ENCODE results near the gene PGS1. TPM values are rescaled to one million over a fixed set of nuclear protein-coding genes. Genes with fewer than 3 reads are reported as not detected.
A peak's percentile ranks its signal among the peaks of the same experiment; 100 is the strongest.

Gene PGS1
- total RNA-seq, 1 donor = 35.4 TPM

GRCh38 chr17:78347453-78347852 lies 31.0 kb upstream of the PGS1 start:
- H3K4me3 ChIP-seq (ENCODE audit: low read depth, low read length) = no peak overlapping the region
- no peak for DNase-seq (ENCODE audit: low read depth)
- no peak for TF ChIP-seq CTCF (IDR thresholded peaks at IDR 0.05; ENCODE audit: insufficient read depth, low read depth, low read length)

DNA sequence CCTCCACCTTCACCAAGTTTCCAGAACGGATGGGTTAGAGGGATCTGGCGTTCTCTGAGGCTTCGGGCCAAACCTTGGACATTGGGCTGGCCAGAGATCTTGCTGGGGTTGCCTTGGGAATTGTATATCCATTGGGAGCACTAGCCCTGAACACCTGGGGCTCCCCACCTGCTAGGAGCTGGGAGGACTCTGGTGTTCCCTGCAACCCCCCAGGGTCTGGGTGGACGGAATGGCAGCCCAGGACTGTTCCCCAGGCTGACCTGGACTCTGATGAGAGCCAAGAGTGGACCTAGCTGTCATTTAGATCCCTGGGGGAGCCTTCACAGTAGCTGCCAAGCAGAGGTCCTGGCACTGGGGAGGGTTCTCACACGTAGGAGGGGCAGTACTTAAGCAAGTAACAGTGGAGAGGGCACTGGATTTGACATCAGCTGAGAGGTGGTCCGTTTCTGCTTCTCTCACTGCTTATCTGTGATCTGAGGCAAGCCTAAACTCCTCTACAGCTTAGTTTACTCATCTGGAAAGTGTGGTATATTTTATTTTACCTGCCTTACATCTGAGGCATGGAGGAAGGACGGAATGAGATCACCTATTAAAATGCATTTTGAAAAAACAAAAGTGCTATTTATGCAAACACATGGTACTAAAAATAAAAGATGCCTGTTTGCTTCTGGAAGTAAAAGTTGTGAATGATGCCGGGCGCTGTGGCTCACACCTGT lies 30.2 kb upstream of the PGS1 start:
- no peak overlapping the region for H3K4me3 ChIP-seq (ENCODE audit: low read depth, low read length)
- no peak for DNase-seq (ENCODE audit: low read depth)
- no peak for TF ChIP-seq CTCF (IDR thresholded peaks at IDR 0.05; ENCODE audit: insufficient read depth, low read depth, low read length)

DNA sequence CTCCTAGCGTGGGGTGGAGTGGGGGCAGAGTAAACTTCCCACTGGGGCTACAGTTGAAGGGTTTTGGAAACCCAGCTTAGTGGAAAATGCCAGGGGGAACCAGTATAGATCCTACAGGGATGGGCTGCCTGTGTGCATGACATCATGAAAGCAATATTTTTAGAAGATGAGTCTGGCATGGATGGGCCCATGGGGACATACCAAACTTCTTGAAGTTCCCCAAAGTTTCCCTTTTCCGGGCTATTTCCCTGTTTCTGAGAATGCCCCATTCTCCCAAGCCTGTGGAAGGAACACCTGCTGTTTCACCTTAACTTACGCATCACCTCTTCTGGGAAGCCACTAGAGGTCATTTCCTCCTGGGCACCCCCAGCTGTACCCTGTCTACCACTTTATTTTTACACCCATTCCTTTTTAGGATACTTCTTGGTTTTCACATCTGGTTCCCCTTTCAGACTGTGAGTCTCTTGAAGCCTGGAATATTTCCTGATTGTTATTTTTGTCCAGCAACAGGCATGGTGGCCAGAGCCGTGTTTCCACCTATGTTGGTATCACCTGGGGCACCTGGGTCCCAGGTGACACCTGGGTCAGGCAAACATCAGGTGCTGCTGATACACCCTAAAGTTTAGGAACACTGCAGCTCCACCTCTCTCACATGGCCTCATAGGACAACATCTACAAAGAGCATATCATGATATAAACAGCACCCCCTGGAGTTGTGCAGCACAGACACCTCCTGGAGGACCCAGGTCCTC lies 28.4 kb upstream of the PGS1 start:
- TF ChIP-seq CTCF (IDR thresholded peaks at IDR 0.05; ENCODE audit: insufficient read depth, low read depth, low read length) = no peak
- no peak for DNase-seq (ENCODE audit: low read depth)
- no peak overlapping the region for H3K4me3 ChIP-seq (ENCODE audit: low read depth, low read length)

GRCh38 chr17:78351449-78352006 lies 26.9 kb upstream of the PGS1 start:
- no peak overlapping the region for H3K4me3 ChIP-seq (ENCODE audit: low read depth, low read length)
- peak; percentile 100 for DNase-seq (ENCODE audit: low read depth)
- TF ChIP-seq CTCF (IDR thresholded peaks at IDR 0.05; ENCODE audit: insufficient read depth, low read depth, low read length) = peak; percentile 29

DNA sequence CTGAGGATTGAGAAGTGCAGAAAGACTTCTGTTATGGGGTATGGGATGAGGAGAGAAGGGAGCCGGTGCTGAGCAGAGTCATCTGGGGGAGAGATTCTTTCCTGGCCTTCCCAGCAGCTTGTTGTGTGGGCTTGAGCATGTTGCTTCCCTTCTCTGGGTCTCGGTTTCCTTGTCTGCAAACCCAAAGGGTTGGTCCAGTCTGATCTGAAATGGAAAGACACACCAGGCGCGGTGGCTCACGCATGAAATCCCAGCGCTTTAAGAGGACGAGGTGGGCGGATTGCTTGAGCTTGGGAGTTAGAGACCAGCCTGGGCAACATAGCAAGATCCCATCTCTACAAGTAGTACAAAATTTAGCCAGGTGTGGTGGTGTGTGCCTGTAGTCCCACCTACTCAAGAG lies 24.6 kb upstream of the PGS1 start:
- TF ChIP-seq CTCF (IDR thresholded peaks at IDR 0.05; ENCODE audit: insufficient read depth, low read depth, low read length) = no peak
- H3K4me3 ChIP-seq (ENCODE audit: low read depth, low read length) = peak overlapping the region; percentile 50
- no peak for DNase-seq (ENCODE audit: low read depth)

- TF ChIP-seq CTCF (IDR thresholded peaks at IDR 0.05; ENCODE audit: insufficient read depth, low read depth, low read length) = no peak
- no peak for DNase-seq (ENCODE audit: low read depth)
- peak overlapping the region; percentile 4 for H3K4me3 ChIP-seq (ENCODE audit: low read depth, low read length)
These were observed 23.3 kb upstream of the PGS1 start for GRCh38 chr17:78355045-78355641.

Measured in fibroblast of villous mesenchyme (primary cell).